GM12878 (cell line): Measurements from ENCODE around the gene RTEL1. TPM values are rescaled to one million over a fixed set of nuclear protein-coding genes. Genes with fewer than 3 reads are reported as not detected.

Experiments used
- ATF2 ChIP-seq: IDR thresholded peaks from 2 replicates; pipeline ENCODE4 v1.6.1; 2012; ENCODE audit warnings: low read length, inconsistent platforms
- BCL11A ChIP-seq: IDR thresholded peaks from 2 replicates; pipeline ENCODE4 v1.6.1; 2011; ENCODE audit warnings: low read depth, low read length
- EP300 ChIP-seq, 2 experiments: fragments of 150-350 bp in 1 of 2; IDR thresholded peaks; 2 replicates each; pipeline ENCODE4 v1.6.1; 2011 to 2012; ENCODE audit warnings: low read depth in 2 of 2, low read length in 2 of 2, borderline replicate concordance in 1 of 2, improper control_type of control experiment in 1 of 2, inconsistent platforms in 1 of 2; ENCODE audit not compliant: control insufficient read depth in 1 of 2
- IKZF1 ChIP-seq: fragments of 450-650 bp; conservative IDR thresholded peaks from 2 replicates; pipeline ENCODE4 v1.6.1; 2017; ENCODE audit warnings: antibody characterized with exemption, mild to moderate bottlenecking
- TCF7 ChIP-seq: IDR thresholded peaks from 2 replicates; pipeline ENCODE4 v1.6.1; 2014; ENCODE audit warnings: antibody characterized with exemption, borderline replicate concordance
- polyA plus RNA-seq, 11 experiments: library from polyadenylated mRNA; depleted of rRNA in 4 of 11; unstranded in 6 of 11; stranded (reverse) in 5 of 11; fragments of >200 nt; fragmentation: Nextera tagmentation in 4 of 11; fragmentation: Illumina TruSeq in 1 of 11; extraction: Ambion mirVana in 4 of 11; extraction: Trizol in 1 of 11; gene quantifications; 1 replicate in 1 of 11; 2 replicates in 10 of 11; pipeline versions ENCODE4 v1.2.1 to v1.2.3, GENCODE V29; 2011 to 2016; ENCODE audit warnings: inconsistent platforms in 2 of 11, missing spikeins in 2 of 11, low read depth in 1 of 11
- total RNA-seq, 4 experiments: library from RNA; depleted of rRNA in 3 of 4; stranded (reverse); fragments of >200 nt in 3 of 4; fragmentation: Illumina TruSeq in 1 of 4; extraction: Trizol in 1 of 4; gene quantifications; 2 replicates each; pipeline versions ENCODE4 v1.2.1 to v1.2.3, GENCODE V29; 2013 to 2021
- TF ChIP-seq, protein P1 (sequence below): IDR thresholded peaks from 2 replicates; pipeline ENCODE4 v1.6.1; 2012; ENCODE audit warnings: low read depth, low read length, improper control_type of control experiment
- TF ChIP-seq, protein P2 (sequence below): IDR thresholded peaks from 2 replicates; pipeline ENCODE4 v1.6.1; 2011; ENCODE audit warnings: mild to moderate bottlenecking, low read depth, low read length, moderate library complexity; ENCODE audit not compliant: insufficient replicate concordance

Gene RTEL1
- total and polyA plus RNA-seq, 10 of the 15 experiments (the other 5 are each of a cell fraction or from before 2014, with no cell fraction given): 0.40 to 37.2 (median 15.6) TPM; not detected in 1

GRCh38 chr20:63698739-63699465 is 40.8 kb downstream of the RTEL1 start (continued):
- TF ChIP-seq ATF2 (0 out of 2 replicates have a peak, but pooled peaks have one; percentile 30), EP300 (IDR thresholded peaks at IDR 0.05; ENCODE audit: borderline replicate concordance in 1 of 2, control insufficient read depth in 1 of 2, low read depth in 2 of 2, low read length in 2 of 2) (0 out of 4 replicates have a peak, but pooled peaks of 1 of the 2 experiments have one; percentile 21), TCF7 (no peak), IKZF1 (peak; percentile 88), BCL11A (no peak)
- TF ChIP-seq, protein P1, sequence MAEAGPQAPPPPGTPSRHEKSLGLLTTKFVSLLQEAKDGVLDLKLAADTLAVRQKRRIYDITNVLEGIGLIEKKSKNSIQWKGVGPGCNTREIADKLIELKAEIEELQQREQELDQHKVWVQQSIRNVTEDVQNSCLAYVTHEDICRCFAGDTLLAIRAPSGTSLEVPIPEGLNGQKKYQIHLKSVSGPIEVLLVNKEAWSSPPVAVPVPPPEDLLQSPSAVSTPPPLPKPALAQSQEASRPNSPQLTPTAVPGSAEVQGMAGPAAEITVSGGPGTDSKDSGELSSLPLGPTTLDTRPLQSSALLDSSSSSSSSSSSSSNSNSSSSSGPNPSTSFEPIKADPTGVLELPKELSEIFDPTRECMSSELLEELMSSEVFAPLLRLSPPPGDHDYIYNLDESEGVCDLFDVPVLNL: no peak
- TF ChIP-seq, protein P2, sequence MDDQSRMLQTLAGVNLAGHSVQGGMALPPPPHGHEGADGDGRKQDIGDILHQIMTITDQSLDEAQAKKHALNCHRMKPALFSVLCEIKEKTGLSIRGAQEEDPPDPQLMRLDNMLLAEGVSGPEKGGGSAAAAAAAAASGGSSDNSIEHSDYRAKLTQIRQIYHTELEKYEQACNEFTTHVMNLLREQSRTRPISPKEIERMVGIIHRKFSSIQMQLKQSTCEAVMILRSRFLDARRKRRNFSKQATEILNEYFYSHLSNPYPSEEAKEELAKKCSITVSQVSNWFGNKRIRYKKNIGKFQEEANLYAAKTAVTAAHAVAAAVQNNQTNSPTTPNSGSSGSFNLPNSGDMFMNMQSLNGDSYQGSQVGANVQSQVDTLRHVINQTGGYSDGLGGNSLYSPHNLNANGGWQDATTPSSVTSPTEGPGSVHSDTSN: no peak
- TF ChIP-seq, all 136 proteins: peak for 27
